NCI-H524 treated with DMSO at 0.1 percent for 48 hours (cell line): ENCODE data around the gene ARL4D.
A peak's percentile ranks its signal among the peaks of the same experiment; 100 is the strongest.
"Not testable (repeated sequence)": the region's sequence is repeated elsewhere in the genome, so short reads cannot be mapped to it uniquely, and the experiment has no call there.

Experiments used
- DNase-seq: peaks from one replicate; lab custom pipeline; 2025; lab: John Stamatoyannopoulos, UW

The ARL4D gene

GRCh38 chr17:43369986-43370385 lies 28.8 kb upstream of the ARL4D start:
- DNase-seq = no peak

GRCh38 chr17:43371227-43371821 lies 27.5 kb upstream of the ARL4D start:
- DNase-seq = no peak

GRCh38 chr17:43372273-43372911 lies 26.4 kb upstream of the ARL4D start:
- no peak for DNase-seq

- DNase-seq = no peak
These were observed 25.4 kb upstream of the ARL4D start for GRCh38 chr17:43373356-43373755.

GRCh38 chr17:43375915-43376314 lies 22.9 kb upstream of the ARL4D start:
- DNase-seq = not testable (repeated sequence)

GRCh38 chr17:43377056-43377810 lies 21.6 kb upstream of the ARL4D start:
- no peak for DNase-seq

GRCh38 chr17:43378766-43379165 lies 20.0 kb upstream of the ARL4D start:
- DNase-seq = no peak

GRCh38 chr17:43380307-43380706 lies 18.5 kb upstream of the ARL4D start:
- no peak for DNase-seq

- no peak for DNase-seq
These were observed 17.6 kb upstream of the ARL4D start for GRCh38 chr17:43381204-43381603.

GRCh38 chr17:43381621-43382020 lies 17.2 kb upstream of the ARL4D start:
- DNase-seq = no peak

- no peak for DNase-seq
These were observed 16.0 kb upstream of the ARL4D start for GRCh38 chr17:43382776-43383175.

- no peak for DNase-seq
These were observed 15.4 kb upstream of the ARL4D start for GRCh38 chr17:43383372-43383771.

GRCh38 chr17:43383826-43384475 lies 14.8 kb upstream of the ARL4D start:
- DNase-seq = no peak

GRCh38 chr17:43384476-43384862 lies 14.3 kb upstream of the ARL4D start:
- DNase-seq = no peak

GRCh38 chr17:43385046-43385831 lies 13.6 kb upstream of the ARL4D start:
- DNase-seq = no peak

- peak; percentile 42 for DNase-seq
These were observed 10.3 kb upstream of the ARL4D start for GRCh38 chr17:43388359-43389045.

GRCh38 chr17:43389046-43389947 lies 9.5 kb upstream of the ARL4D start:
- peak; percentile 34 for DNase-seq

- DNase-seq = no peak
These were observed 6.4 kb upstream of the ARL4D start for GRCh38 chr17:43392397-43392796.

- DNase-seq = peak; percentile 54
These were observed 4.8 kb upstream of the ARL4D start for GRCh38 chr17:43393944-43394482.

- not testable (repeated sequence) for DNase-seq
These were observed 4.1 kb upstream of the ARL4D start for GRCh38 chr17:43394696-43395095.
